ENCODE data around the gene ACP1.

The ACP1 gene

GRCh38 chr2:282371-283263 lies 17.9 kb downstream of the ACP1 start:
- no peak for DNase-seq

- no peak for DNase-seq
These were observed 19.4 kb downstream of the ACP1 start for GRCh38 chr2:283996-284794.

- DNase-seq: no peak
These were observed 20.2 kb downstream of the ACP1 start for GRCh38 chr2:284896-285492.

GRCh38 chr2:285531-285930 lies 20.8 kb downstream of the ACP1 start:
- DNase-seq: no peak

- DNase-seq: no peak
These were observed 21.3 kb downstream of the ACP1 start for GRCh38 chr2:286035-286434.

- DNase-seq: no peak
These were observed 22.1 kb downstream of the ACP1 start for GRCh38 chr2:286774-287392.

- no peak for DNase-seq
These were observed 22.7 kb downstream of the ACP1 start for GRCh38 chr2:287471-287885.

GRCh38 chr2:287911-288757 lies 23.4 kb downstream of the ACP1 start, which contains the start of gene ALKAL2:
ALKAL2 (minus strand) TSS chr2:288091; CDS start chr2:287835, 256 bp downstream.
- DNase-seq: no peak

- DNase-seq: no peak
These were observed 24.1 kb downstream of the ACP1 start for GRCh38 chr2:288758-289361.

- no peak for DNase-seq
These were observed 24.8 kb downstream of the ACP1 start for GRCh38 chr2:289362-290089.

GRCh38 chr2:290090-290722 lies 25.5 kb downstream of the ACP1 start:
- no peak for DNase-seq

- no peak for DNase-seq
These were observed 30.3 kb downstream of the ACP1 start for GRCh38 chr2:295090-295489.

- no peak for DNase-seq
These were observed 31.6 kb downstream of the ACP1 start for GRCh38 chr2:296354-296753.

- no peak for DNase-seq
These were observed 40.6 kb downstream of the ACP1 start for GRCh38 chr2:305366-305765.

GRCh38 chr2:309148-309953 lies 44.6 kb downstream of the ACP1 start:
- DNase-seq: no peak

GRCh38 chr2:309954-310510 lies 45.3 kb downstream of the ACP1 start:
- no peak for DNase-seq

- DNase-seq: no peak
These were observed 46.2 kb downstream of the ACP1 start for GRCh38 chr2:310994-311393.

- DNase-seq: no peak
These were observed 49.2 kb downstream of the ACP1 start for GRCh38 chr2:313991-314390.

Data from cortex of kidney (tissue), 1 donor.